Smooth muscle cell (in vitro differentiated cells): ENCODE data around the gene FGFR3. TPM values are rescaled to one million over a fixed set of nuclear protein-coding genes. Genes with fewer than 3 reads are reported as not detected.

Source experiments
- DNase-seq: peaks from one replicate; lab custom pipeline; 2025; ENCODE audit not compliant: unreplicated experiment; lab: John Stamatoyannopoulos, UW
- H2AFZ ChIP-seq: fragments of 200-600 bp; sonication (generic); 2 replicates; pipeline ENCODE4 v1.6.0; 2016; ENCODE audit warnings: antibody characterized with exemption, low read depth, mild to moderate bottlenecking
- H3F3A ChIP-seq: fragments of 200-600 bp; sonication (generic); 2 replicates; pipeline ENCODE4 v1.6.0; 2017; ENCODE audit warnings: antibody characterized with exemption, low read depth
- H3K27ac ChIP-seq: fragments of 200-600 bp; sonication (generic); 2 replicates; pipeline ENCODE4 v1.5.1; 2016; ENCODE audit warnings: low read depth, mild to moderate bottlenecking
- H3K27me3 ChIP-seq: fragments of 200-600 bp; sonication (generic); 2 replicates; pipeline ENCODE4 v1.6.1; 2016; ENCODE audit warnings: low read depth, mild to moderate bottlenecking
- H3K36me3 ChIP-seq: fragments of 200-600 bp; sonication (generic); 2 replicates; pipeline ENCODE4 v1.5.1; 2016; ENCODE audit warnings: low read depth
- H3K4me1 ChIP-seq: fragments of 200-600 bp; sonication (generic); 2 replicates; pipeline ENCODE4 v1.5.1; 2016; ENCODE audit warnings: low read depth
- H3K4me2 ChIP-seq: fragments of 200-600 bp; sonication (generic); 2 replicates; pipeline ENCODE4 v1.6.0; 2016; ENCODE audit warnings: mild to moderate bottlenecking
- H3K4me3 ChIP-seq: fragments of 200-600 bp; sonication (generic); 2 replicates; pipeline ENCODE4 v1.5.1; 2016; ENCODE audit warnings: mild to moderate bottlenecking
- H3K79me2 ChIP-seq: fragments of 200-600 bp; sonication (generic); 2 replicates; pipeline ENCODE4 v1.6.0; 2016; ENCODE audit warnings: low read depth, mild to moderate bottlenecking
- H3K9ac ChIP-seq: fragments of 200-600 bp; sonication (generic); 2 replicates; pipeline ENCODE4 v1.6.0; 2016; ENCODE audit warnings: low read depth
- H3K9me3 ChIP-seq: fragments of 200-600 bp; sonication (generic); replicated peaks from 2 replicates; pipeline ENCODE4 v1.5.1; 2016; ENCODE audit warnings: low read depth
- H4K20me1 ChIP-seq: fragments of 200-600 bp; sonication (generic); 2 replicates; pipeline ENCODE4 v1.6.0; 2016; ENCODE audit warnings: low read depth
- WGBS: methylation state at CpG from one replicate; pipeline ENCODE4 v1.1.7; 2016; ENCODE audit warnings: low lambda C conversion rate; 5-methylcytosine and 5-hydroxymethylcytosine counted together
- polyA plus RNA-seq: library from polyadenylated mRNA; unstranded; fragments of >200 nt; fragmentation: Nextera tagmentation; extraction: Ambion mirVana; gene quantifications from 2 replicates; pipeline ENCODE4 v1.2.1, GENCODE V29; 2016
- total RNA-seq: library from RNA; depleted of rRNA; stranded (reverse); fragments of >200 nt; gene quantifications from 2 replicates; pipeline ENCODE4 v1.2.3, GENCODE V29; 2014
- TF ChIP-seq, protein P1 (sequence below): fragments of 200-600 bp; sonication (generic); IDR thresholded peaks from 2 replicates; pipeline ENCODE4 v1.5.1; 2017; ENCODE audit warnings: borderline replicate concordance, mild to moderate bottlenecking, antibody characterized with exemption; ENCODE audit not compliant: insufficient read depth, poor library complexity, severe bottlenecking

FGFR3 gene
- total RNA-seq, result 6.4 and 6.6 TPM in 2 replicates
- 13.6 and 15.1 TPM in 2 replicates for polyA plus RNA-seq

- peak within 1 kb of the TSS; percentile 45 for H2AFZ ChIP-seq
- WGBS, result 3% methylated on average over 28 of the region's 95 CpGs
Observed at GRCh38 chr4:1792832-1793495, at the start of gene FGFR3. TSS of gene FGFR3 (plus strand) at chr4:1793293. CDS start at chr4:1793935, 642 bp downstream.

DNA sequence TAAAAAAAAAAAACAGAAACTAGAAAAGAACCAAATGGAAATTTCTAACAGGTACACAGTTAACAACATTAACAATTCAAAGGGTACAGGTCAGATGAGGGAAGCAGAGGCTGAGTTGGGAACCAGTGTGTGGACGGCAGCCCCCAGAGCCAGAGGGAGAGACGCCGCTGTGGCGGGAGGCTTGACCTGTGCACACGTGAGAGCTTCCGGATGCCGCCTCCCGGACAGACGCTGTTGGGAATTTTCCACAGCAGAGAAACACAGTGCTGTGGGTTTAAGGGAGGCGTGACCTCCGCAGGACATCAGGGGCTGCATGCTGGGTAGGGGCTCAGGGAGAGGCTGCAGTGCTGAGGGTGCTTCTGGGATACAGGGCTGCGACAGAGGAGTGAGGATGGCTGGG lies 49.5 kb upstream of the FGFR3 start:
- no peaks in the 10 kb centered on the region for H3K9me3 ChIP-seq
- no peak for DNase-seq
- WGBS, result 96% methylated on average over 12 of the region's 12 CpGs
- no peaks in the 10 kb centered on the region for H3K79me2 ChIP-seq
- no peak overlapping the region for H3K4me3 ChIP-seq
- H3K27me3 ChIP-seq, result no peaks in the 10 kb centered on the region
- H2AFZ ChIP-seq, result no peak overlapping the region
- H3K4me1 ChIP-seq, result no peaks in the 10 kb centered on the region
- H3K27ac ChIP-seq, result no peak overlapping the region
- H3K9ac ChIP-seq, result no peak overlapping the region
- no peaks in the 10 kb centered on the region for H4K20me1 ChIP-seq
- no peaks in the 10 kb centered on the region for H3F3A ChIP-seq
- H3K4me2 ChIP-seq, result no peak overlapping the region
- TF ChIP-seq, protein P1, sequence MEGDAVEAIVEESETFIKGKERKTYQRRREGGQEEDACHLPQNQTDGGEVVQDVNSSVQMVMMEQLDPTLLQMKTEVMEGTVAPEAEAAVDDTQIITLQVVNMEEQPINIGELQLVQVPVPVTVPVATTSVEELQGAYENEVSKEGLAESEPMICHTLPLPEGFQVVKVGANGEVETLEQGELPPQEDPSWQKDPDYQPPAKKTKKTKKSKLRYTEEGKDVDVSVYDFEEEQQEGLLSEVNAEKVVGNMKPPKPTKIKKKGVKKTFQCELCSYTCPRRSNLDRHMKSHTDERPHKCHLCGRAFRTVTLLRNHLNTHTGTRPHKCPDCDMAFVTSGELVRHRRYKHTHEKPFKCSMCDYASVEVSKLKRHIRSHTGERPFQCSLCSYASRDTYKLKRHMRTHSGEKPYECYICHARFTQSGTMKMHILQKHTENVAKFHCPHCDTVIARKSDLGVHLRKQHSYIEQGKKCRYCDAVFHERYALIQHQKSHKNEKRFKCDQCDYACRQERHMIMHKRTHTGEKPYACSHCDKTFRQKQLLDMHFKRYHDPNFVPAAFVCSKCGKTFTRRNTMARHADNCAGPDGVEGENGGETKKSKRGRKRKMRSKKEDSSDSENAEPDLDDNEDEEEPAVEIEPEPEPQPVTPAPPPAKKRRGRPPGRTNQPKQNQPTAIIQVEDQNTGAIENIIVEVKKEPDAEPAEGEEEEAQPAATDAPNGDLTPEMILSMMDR, result no peak
- no peaks in the 10 kb centered on the region for H3K36me3 ChIP-seq

More at GRCh38 chr4:1792832-1793495, at the start of gene FGFR3:
- Histone ChIP-seq H3K27me3 (peaks cover 7% of the 10 kb centered on the region), H3K4me2 (peak within 1 kb of the TSS; percentile 95), H3K4me1 (peaks cover 15% of the 10 kb centered on the region), H3K27ac (no peak within 1 kb of the TSS), H3K79me2 (no peaks in the 10 kb centered on the region), H3K9ac (no peak within 1 kb of the TSS), H3K9me3 (no peaks in the 10 kb centered on the region), H3K4me3 (peak within 1 kb of the TSS; percentile 61), H3F3A (no peaks in the 10 kb centered on the region), H3K36me3 (no peaks in the 10 kb centered on the region), H4K20me1 (peaks cover 27% of the 10 kb centered on the region)
- no peak for DNase-seq
- TF ChIP-seq, protein P1, result no peak

- H3K79me2 ChIP-seq, result no peaks in the 10 kb centered on the region
- no peaks in the 10 kb centered on the region for H3K27me3 ChIP-seq
- no peak overlapping the region for H3K4me2 ChIP-seq
- H3K27ac ChIP-seq, result no peak overlapping the region
- no peaks in the 10 kb centered on the region for H4K20me1 ChIP-seq
- H3K36me3 ChIP-seq, result no peaks in the 10 kb centered on the region
- no peak overlapping the region for H3K4me3 ChIP-seq
- H3K9me3 ChIP-seq, result no peaks in the 10 kb centered on the region
- DNase-seq, result no peak
- H3F3A ChIP-seq, result no peaks in the 10 kb centered on the region
- TF ChIP-seq, protein P1, result no peak
- WGBS, result 92% methylated on average over 5 of the region's 6 CpGs
- no peak overlapping the region for H2AFZ ChIP-seq
- H3K4me1 ChIP-seq, result no peaks in the 10 kb centered on the region
- H3K9ac ChIP-seq, result no peak overlapping the region
Observed at GRCh38 chr4:1743975-1744374, 49.1 kb upstream of the FGFR3 start.

DNA sequence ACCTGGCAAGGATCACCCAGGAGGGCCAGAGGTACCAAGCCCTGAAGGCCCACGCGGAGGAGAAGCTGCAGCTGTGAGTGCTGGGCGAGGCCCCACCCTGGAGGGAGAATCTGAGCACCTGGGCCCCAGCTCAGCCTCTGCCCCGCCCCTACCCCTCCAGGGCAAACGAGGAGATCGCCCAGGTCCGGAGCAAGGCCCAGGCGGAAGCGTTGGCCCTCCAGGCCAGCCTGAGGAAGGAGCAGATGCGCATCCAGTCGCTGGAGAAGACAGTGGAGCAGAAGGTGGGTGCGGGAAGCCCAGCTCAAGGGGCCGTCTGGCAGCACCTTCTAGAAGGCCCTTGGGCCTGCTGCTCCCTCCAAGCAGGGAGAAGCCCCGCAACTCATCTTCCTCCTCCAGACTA lies 48.5 kb upstream of the FGFR3 start:
- no peak overlapping the region for H3K9ac ChIP-seq
- H3K27me3 ChIP-seq, result no peaks in the 10 kb centered on the region
- H3K4me3 ChIP-seq, result no peak overlapping the region
- TF ChIP-seq, protein P1, result no peak
- WGBS, result 85% methylated on average over 14 of the region's 14 CpGs
- no peaks in the 10 kb centered on the region for H3K79me2 ChIP-seq
- H3K4me2 ChIP-seq, result no peak overlapping the region
- no peaks in the 10 kb centered on the region for H3K36me3 ChIP-seq
- no peaks in the 10 kb centered on the region for H3K9me3 ChIP-seq
- H3K4me1 ChIP-seq, result no peaks in the 10 kb centered on the region
- H2AFZ ChIP-seq, result no peak overlapping the region
- DNase-seq, result no peak
- H3F3A ChIP-seq, result no peaks in the 10 kb centered on the region
- no peak overlapping the region for H3K27ac ChIP-seq
- H4K20me1 ChIP-seq, result no peaks in the 10 kb centered on the region
